OCI-LY1 (cell line): ENCODE results near the gene PDCL2.

ENCODE experiments used
- H2AFZ ChIP-seq: fragments of 200-600 bp; sonication (generic), shearing (Covaris generic); 2 replicates; pipeline ENCODE4 v1.6.0; 2014; ENCODE audit warnings: antibody characterized with exemption, mild to moderate bottlenecking, low read length
- H3F3A ChIP-seq: fragments of 200-600 bp; sonication (generic), shearing (Covaris generic); 2 replicates; pipeline ENCODE4 v1.6.0; 2014; ENCODE audit warnings: mild to moderate bottlenecking, antibody characterized with exemption, low read length, moderate library complexity; ENCODE audit not compliant: insufficient read depth
- H3K27ac ChIP-seq: fragments of 200-600 bp; sonication (generic); 2 replicates; pipeline ENCODE4 v1.5.1; 2014; ENCODE audit warnings: low read length, mixed run types, mild to moderate bottlenecking, low read depth; ENCODE audit not compliant: poor library complexity, severe bottlenecking
- H3K27me3 ChIP-seq: fragments of 200-600 bp; sonication (generic); 2 replicates; pipeline ENCODE4 v1.6.0; 2014; ENCODE audit warnings: antibody characterized with exemption, mild to moderate bottlenecking, low read length, moderate library complexity; ENCODE audit not compliant: insufficient read depth
- H3K36me3 ChIP-seq: fragments of 200-600 bp; sonication (generic); 2 replicates; pipeline ENCODE4 v1.6.1; 2014; ENCODE audit warnings: mild to moderate bottlenecking, antibody characterized with exemption, low read length, moderate library complexity, mixed read lengths; ENCODE audit not compliant: insufficient read depth
- H3K4me1 ChIP-seq: fragments of 200-600 bp; sonication (generic); 2 replicates; pipeline ENCODE4 v1.5.1; 2014; ENCODE audit warnings: mild to moderate bottlenecking, low read length, moderate library complexity; ENCODE audit not compliant: insufficient read depth, severe bottlenecking
- H3K4me2 ChIP-seq: fragments of 200-600 bp; sonication (generic), shearing (Covaris generic); 2 replicates; pipeline ENCODE4 v1.6.1; 2014; ENCODE audit warnings: low read length
- H3K4me3 ChIP-seq: fragments of 200-600 bp; sonication (generic); 2 replicates; pipeline ENCODE4 v1.5.1; 2014; ENCODE audit warnings: low read length, low read depth, mild to moderate bottlenecking, mixed read lengths; ENCODE audit not compliant: poor library complexity, severe bottlenecking
- H3K79me2 ChIP-seq: fragments of 200-600 bp; shearing (Covaris generic); 2 replicates; pipeline ENCODE4 v1.6.1; 2016; ENCODE audit warnings: mixed run types, low read length, mixed read lengths; ENCODE audit not compliant: insufficient read depth
- H3K9ac ChIP-seq: fragments of 200-600 bp; sonication (generic), shearing (Covaris generic); 2 replicates; pipeline ENCODE4 v1.6.1; 2014; ENCODE audit warnings: mild to moderate bottlenecking, low read length, mixed read lengths
- H3K9me2 ChIP-seq: fragments of 200-600 bp; sonication (generic), shearing (Covaris generic); 2 replicates; pipeline ENCODE4 v1.6.1; 2014; ENCODE audit warnings: low read depth, mild to moderate bottlenecking, low read length, mixed read lengths
- H3K9me3 ChIP-seq: fragments of 200-600 bp; shearing (Covaris generic); 2 replicates; pipeline ENCODE4 v1.6.1; 2014; ENCODE audit warnings: low read length, mixed read lengths
- H4K20me1 ChIP-seq: fragments of 200-600 bp; sonication (generic), shearing (Covaris generic); 2 replicates; pipeline ENCODE4 v1.6.0; 2016; ENCODE audit warnings: mild to moderate bottlenecking, low read length; ENCODE audit not compliant: insufficient read depth
- CTCF ChIP-seq: fragments of 200-600 bp; sonication (generic), shearing (Covaris generic); IDR thresholded peaks from 2 replicates; pipeline ENCODE4 v1.5.1; 2017; ENCODE audit warnings: mild to moderate bottlenecking, antibody characterized with exemption, low read length, moderate library complexity, mixed read lengths
- EZH2 ChIP-seq: fragments of 200-600 bp; sonication (generic), shearing (Covaris generic); IDR thresholded peaks from 2 replicates; pipeline ENCODE4 v1.8.0; 2017; ENCODE audit warnings: borderline replicate concordance, mixed run types, mild to moderate bottlenecking, antibody characterized with exemption, low read length, moderate library complexity, mixed read lengths

Gene PDCL2

GRCh38 chr4:55539658-55540057 is 52.4 kb downstream of the PDCL2 start:
- Histone ChIP-seq H3K79me2 (no peaks in the 10 kb centered on the region), H3K9ac (no peak overlapping the region), H3K27me3 (no peaks in the 10 kb centered on the region), H3K4me2 (no peak overlapping the region), H3K4me3 (no peak overlapping the region), H3K9me3 (no peaks in the 10 kb centered on the region), H3F3A (no peaks in the 10 kb centered on the region), H2AFZ (no peak overlapping the region), H3K36me3 (no peaks in the 10 kb centered on the region), H4K20me1 (no peaks in the 10 kb centered on the region), H3K27ac (no peak overlapping the region), H3K4me1 (no peaks in the 10 kb centered on the region), H3K9me2 (no peaks in the 10 kb centered on the region)
- no peak for TF ChIP-seq CTCF
- no peak for TF ChIP-seq EZH2

- Histone ChIP-seq H3K4me1 (no peaks in the 10 kb centered on the region), H3K4me2 (no peak overlapping the region), H3K9me2 (no peaks in the 10 kb centered on the region), H3K9me3 (peaks cover 3% of the 10 kb centered on the region; the same call in 1 of the 2 replicates), H2AFZ (no peak overlapping the region), H4K20me1 (no peaks in the 10 kb centered on the region), H3K79me2 (no peaks in the 10 kb centered on the region), H3K27me3 (no peaks in the 10 kb centered on the region), H3K27ac (no peak overlapping the region), H3K4me3 (no peak overlapping the region), H3K36me3 (no peaks in the 10 kb centered on the region), H3K9ac (no peak overlapping the region), H3F3A (no peaks in the 10 kb centered on the region)
- TF ChIP-seq CTCF (no peak), EZH2 (no peak)
These were observed 53.5 kb downstream of the PDCL2 start for GRCh38 chr4:55538531-55538930.

- Histone ChIP-seq H3K9me3 (peaks cover 14% of the 10 kb centered on the region; the same call in 1 of the 2 replicates), H3K27ac (no peak overlapping the region), H2AFZ (no peak overlapping the region), H3K9me2 (no peaks in the 10 kb centered on the region), H3F3A (no peaks in the 10 kb centered on the region), H3K79me2 (no peaks in the 10 kb centered on the region; the same call in 1 of the 2 replicates), H3K4me1 (no peaks in the 10 kb centered on the region), H3K27me3 (no peaks in the 10 kb centered on the region), H3K4me2 (no peak overlapping the region), H3K4me3 (no peak overlapping the region), H4K20me1 (no peaks in the 10 kb centered on the region), H3K9ac (no peak overlapping the region), H3K36me3 (no peaks in the 10 kb centered on the region)
- no peak for TF ChIP-seq CTCF
- TF ChIP-seq EZH2: no peak
These were observed 57.7 kb downstream of the PDCL2 start for GRCh38 chr4:55534306-55534705.
